GM19467 (cell line): ENCODE measurements around the gene USP28.
A peak's percentile ranks its signal among the peaks of the same experiment; 100 is the strongest.
"Not testable (repeated sequence)": the region's sequence is repeated elsewhere in the genome, so short reads cannot be mapped to it uniquely, and the experiment has no call there.

Experiments
- ATAC-seq: cut with Tn5 transposase; IDR thresholded peaks from one replicate; pipeline ENCODE4 v1.9.1; 2021; ENCODE audit warnings: mild to moderate bottlenecking, moderate library complexity; ENCODE audit not compliant: unreplicated experiment

Gene USP28

DNA sequence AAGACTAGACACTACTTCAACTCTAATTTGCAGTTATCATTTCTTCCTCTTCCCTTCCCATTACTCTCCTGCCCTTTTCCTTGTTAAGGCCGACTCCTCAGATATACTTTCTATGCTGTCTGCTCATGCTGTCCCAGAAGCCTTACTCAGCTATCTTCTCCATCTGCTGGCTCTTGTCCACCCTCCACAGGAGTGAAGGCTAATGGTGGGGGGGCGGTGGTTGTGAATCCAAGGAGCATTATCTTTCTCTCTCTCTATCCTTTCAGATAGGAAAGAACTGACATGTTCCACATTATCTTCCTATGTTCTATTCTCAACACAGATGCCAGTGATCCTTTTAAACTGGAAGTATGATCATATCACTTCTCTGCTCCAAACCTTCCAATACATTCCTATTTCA, 37.4 kb downstream of the USP28 start:
- no peak for ATAC-seq

DNA sequence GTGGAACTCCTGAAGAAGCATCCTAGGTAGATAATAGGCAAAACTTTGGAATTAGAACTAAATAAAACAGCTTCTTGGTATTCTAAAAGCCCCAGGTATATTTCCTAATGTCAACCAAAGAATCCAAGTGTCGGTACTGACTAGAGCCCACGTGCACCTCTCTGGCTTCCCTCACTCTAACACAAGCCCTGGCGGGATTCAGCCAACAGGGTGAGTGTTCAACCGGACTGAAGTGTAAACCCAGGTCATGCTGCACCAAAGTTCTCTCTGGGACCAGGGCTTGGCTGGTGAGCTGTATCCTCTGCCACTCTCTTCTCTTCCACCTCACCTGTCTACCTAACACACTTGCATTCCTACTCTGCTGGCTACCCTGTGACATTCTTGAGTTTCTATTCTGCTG, 40.1 kb downstream of the USP28 start:
- ATAC-seq, result no peak

DNA sequence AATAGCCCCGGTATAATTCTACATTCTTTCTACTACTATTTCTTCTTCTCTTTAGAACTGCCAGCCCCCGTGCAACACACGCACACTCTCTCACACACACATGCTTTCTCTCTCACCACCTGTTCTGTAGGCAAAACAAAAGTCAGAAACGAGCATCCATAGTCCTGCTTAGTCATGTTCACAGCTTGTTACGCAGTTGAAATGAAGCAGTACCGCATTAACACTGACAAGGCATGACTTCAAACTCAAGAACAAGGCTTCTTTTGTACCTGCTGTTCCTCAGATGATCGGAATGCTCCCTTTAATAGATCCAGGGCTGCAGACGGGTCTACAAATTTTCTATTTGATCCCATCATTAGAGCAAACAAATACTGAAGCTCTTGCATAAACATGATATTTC, 42.2 kb downstream of the USP28 start:
- no peak for ATAC-seq

DNA sequence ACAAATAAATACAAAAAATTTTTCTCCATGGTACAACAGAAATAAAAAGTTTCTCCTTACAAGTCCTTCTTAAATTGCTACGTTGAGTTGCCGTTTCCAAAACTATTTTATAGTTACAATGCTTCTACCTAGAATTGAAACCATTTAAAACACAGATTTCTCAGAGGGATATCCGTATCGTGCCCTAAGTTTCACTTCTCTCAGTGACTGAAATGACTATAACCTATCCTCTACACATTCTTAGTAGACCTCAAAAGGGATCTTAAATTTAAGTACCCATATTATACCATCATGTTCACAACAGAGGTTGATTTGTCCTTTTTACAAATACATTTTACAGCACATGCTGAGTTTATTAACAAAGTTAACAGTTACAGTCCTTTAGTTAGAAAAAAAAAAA, 44.1 kb downstream of the USP28 start:
- peak; percentile 85 for ATAC-seq

DNA sequence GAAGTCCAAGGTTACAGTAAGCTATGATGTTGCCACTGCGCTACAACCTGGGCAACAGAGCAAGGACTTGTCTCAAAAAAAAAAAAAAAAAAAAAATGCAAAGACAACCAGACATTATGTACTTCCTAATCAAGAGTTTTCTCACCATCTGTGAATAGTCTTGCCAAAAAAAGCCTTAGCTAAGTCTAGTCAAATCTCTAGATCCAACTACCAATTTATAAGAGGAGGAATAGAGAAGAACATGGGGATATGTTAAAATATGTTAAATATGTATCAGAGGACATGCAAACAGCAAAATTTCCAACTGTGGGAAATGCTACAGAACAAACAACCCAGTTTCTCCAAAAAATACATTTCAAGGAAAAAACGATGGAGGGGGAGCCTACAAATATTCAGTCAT, 45.6 kb downstream of the USP28 start:
- ATAC-seq, result no peak

DNA sequence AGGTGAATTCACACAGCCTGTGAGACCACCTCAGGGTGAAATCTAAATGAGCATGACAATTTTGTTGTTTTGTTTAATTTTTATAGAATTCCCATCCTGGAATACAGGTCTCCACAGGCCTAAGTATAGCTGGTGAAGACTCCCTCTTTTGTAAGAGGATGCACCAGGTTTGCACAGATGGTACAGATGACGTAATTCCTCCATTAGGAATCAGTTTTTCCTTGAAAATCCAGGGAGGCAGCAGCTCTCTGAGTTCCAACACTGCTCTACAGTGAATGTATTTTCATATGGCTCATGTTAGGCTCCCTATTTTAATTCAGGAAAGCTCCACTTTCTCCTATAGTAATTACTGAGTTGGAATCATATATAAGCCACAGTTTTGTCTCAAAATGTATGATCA, 47.2 kb downstream of the USP28 start:
- no peak for ATAC-seq

DNA sequence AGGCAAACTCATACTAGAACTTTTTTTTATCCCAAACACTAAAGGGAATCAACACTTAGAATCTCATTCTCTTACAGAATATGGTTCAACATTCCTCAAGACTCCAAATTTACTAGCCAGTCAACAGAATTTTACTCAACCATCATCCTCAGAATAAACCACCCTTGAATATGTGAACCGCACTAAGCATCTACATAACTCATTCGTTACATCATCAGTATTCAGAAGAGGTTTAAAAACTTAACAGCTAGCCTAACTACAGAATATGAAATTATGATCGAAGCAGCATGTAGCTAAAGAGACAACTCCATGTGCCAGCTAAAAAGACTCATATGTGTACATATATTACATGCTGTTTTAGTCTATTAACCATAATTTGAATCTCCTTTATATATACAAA, 47.9 kb downstream of the USP28 start:
- no peak for ATAC-seq

DNA sequence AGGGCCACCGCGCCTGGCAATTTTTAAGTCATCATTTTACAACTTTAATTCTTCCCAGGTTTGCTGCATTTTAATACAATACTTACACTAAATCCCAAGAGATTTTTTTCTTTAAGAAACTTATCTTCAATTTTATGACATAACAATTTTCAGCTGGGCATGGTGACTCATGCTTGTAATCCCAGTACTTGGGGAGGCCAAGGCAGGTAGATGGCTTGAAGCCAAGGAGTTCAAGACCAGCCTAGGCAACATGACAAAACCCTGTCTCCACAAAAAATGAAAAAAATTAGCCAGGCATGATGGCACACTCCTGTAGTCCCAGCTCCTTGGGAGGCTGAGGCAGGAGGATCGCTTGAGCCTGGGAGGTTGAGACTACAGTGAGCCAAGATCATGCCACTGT, 56.9 kb downstream of the USP28 start:
- ATAC-seq, result no peak

DNA sequence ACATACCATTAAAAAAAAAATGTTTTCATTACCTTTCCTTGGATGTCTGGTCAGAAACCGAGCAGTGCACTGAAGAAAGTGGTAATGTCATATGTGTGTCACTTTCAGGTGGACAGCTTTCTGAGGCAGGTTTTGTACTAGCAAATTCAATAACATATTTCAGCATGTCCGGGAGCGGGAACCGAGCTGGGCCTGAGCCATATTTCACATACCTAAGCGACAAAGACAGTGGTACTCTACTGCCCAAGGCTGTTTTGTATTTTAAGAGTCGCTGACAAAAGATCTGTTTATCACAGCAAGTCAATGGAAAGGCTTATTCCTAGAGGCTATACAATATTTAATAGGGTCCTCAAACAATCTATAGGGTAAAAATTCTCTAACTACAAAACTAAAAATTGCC, 57.7 kb downstream of the USP28 start:
- no peak for ATAC-seq

DNA sequence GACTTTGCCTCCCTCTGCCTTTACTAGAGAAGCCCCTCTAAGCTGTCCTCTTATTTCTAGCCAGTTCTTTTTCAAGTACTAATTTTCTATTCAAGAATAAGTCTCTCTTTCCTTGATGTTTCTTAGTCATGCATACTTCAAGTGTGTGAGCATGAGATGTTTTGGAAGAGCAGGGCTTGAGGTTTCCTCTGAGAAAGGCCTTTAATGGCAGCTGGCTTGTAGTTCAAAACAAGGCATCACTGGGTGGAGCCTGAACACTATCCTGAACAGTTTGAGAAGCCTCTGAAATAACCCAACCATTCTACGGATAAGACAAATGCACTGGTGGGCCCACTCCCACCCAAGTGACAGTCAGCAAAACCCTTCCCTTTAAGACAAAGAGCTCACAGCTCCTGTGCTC, 58.2 kb downstream of the USP28 start:
- no peak for ATAC-seq

DNA sequence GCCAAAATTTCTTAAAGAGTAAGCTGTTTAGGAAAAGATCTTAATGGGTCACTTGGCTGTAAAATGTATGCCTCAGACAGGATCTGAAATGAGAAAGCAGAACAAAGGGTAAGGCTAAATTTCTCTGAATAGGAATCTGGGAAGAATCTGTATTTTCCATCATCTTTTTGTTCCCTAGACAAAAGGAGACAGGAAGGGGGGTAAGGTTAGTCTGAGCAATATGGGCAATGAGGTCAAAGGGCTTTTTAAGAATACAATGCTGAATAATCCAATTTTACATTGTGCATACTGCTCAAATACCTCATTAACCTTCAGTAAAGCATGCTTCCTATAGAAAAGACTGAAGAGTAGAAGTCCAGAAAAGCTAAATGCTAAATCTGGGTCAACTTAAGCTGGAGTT, 61.2 kb downstream of the USP28 start:
- no peak for ATAC-seq

DNA sequence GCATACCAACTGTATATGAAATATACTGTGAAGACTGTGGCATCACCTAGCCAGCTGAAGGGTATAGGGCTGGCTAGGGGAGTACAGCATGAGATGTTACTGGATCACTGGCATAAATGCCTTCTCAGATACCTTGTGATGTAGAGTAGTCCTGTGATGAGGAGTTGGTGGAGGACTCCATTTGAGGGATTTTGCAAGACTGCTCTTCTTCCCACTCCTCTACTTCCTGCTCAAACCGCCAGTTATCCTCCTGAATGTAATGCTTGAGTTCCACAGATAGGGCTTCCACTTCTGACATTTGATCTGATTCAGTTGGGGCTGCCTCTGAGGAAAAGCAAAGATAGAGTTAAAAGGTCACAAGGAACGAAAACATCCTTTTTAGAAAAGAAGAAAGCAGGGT, 66.4 kb downstream of the USP28 start:
- ATAC-seq, result no peak

DNA sequence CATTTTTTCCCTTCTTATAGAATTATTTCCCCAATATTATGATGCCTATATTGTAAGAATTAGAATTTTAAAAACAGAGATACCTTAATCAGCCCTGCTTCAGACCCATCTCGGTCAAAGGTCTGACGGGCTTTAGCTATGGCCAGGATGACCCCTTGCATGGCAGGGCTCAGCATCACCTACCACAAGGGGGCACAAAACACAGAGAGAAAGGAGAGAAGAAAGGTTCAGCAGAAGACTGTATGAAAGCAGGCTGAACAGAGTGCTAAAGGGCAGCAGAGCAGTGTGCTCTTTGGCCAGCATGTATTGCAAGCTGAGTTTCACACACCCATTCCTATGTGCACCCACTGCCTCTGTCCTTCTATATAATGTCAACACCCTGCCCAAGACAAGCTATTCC, 69.0 kb downstream of the USP28 start:
- no peak for ATAC-seq

DNA sequence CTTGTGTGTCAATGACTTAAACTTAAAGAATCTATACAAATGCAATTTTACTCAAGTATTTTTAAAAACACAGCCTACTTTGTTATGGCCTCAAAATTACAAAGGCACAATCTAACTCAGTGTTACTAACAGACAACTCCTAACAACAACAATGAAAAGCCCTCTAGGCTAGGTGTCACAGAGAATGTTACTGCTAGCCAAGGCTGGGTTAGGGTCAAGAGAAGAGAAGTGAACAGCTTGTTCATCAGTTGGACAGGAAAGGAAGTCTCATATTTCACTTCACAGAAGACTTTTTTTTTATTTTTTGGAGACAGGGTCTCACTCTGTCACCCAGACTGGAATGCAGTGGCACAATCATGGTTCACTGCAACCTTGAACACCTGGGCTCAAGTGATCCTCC, 69.7 kb downstream of the USP28 start:
- no peak for ATAC-seq

DNA sequence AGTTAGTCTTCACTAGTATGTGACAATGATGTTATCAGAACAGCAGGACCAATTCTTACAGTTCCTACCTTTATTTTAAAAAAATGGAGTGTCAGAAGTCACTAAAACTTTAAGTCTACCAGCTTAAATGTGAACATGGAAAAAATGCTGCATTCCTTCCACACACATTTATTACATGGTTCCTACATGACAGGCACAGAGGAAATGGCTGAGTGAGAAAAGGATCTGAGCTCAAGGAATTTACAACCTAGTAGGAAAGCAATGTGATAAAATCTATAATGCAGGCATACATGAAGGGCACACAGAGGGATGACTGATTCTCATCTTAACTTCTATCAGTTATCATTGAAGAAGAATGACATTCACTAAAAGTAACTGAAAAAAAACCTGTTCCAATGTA, 72.8 kb downstream of the USP28 start:
- ATAC-seq, result no peak

DNA sequence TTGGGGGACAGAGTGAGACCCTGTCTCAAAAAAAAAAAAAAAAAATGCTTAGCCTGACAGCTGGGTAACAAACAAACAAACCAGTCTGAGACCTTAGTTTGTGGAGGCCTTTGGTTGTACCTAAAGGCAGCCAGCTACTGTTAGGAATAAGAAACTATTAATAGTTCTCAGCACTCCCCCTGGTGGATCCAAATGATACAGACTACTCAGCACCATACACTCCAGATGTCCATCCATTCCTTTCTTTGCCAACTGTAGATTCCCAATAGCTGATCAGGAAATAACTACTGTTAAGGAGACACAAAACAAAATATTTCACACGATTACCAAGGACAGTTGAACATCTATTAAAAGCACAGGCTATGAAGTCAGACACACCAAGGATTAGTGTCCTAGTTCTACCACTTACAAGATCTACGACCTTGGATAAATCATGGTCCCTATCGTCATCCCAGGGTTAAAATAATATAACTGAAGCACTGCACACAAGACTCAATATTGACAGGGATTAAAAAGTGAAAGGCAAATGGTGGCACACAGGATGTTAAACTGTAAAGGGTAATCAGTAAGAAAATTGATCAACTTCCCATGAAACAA, 78.6 kb downstream of the USP28 start:
- ATAC-seq, result no peak

DNA sequence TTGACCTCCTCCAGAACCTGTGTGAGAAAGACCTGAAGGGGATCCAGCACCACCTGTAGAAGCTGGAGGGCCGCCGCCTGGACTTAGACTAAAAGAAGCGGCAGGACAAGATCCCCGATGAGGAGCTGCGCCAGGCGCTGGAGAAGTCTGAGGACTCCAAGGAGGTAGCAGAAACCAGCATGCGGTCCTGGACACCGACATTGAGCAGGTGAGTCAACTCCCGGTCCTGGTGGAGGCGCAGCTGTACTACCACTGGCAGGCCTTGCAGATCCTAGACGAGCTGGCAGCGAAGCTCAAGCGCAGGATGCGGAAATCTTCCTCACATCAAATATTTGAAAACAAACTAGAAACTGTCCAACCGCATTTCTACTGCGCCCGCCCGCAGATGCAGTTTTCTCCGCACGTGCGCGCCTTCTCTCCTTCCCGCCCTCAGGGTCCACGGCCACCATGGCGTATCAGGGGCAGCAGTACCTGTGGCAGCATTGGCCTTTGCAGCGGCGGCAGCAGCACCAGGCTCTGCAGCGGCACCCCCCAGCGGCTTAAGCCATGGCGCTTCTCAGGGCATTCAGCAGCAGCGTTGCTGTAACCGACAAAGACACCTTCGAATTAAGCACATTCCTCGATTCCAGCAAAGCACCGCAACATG, 85.6 kb downstream of the USP28 start:
- no peak for ATAC-seq

DNA sequence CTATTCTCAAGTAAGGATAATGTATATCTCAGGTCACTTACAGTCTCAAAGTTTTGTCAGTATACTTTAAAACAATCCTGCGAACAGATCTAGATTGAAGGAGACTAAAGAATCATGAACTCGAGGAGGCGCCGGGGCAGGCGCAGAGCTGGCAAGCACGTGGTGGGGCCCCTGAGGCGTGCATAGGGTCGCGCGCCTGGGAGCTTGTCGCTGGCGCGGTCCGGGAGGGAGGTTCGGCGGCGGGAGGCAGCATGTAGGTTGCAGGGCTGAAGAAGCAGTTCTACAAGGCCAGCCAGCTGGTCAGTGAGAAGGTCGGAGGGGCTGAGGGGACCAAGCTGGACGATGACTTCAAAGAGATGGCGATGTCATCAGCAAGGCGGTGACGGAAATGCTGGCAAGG, 86.4 kb downstream of the USP28 start:
- not testable (repeated sequence) for ATAC-seq

DNA sequence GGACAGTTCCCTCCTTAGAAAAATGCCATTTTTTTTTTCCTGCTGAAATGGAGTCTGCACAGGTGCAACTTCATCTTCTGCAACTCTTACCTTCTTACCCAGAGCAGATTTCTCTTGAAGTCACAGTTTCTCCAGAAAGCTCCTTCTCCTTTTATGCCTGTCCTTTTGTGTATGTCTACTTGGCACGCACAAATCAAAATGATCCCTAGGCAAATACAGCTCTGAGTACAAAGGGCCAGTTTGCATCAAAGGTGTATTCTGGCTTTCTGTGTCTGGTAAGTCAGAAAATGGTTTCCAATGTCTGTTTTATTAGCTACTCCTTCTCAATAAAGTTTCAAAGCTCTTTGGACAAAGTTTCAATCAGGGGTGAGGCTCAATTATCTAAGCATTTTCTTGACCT, 93.2 kb downstream of the USP28 start:
- no peak for ATAC-seq

DNA sequence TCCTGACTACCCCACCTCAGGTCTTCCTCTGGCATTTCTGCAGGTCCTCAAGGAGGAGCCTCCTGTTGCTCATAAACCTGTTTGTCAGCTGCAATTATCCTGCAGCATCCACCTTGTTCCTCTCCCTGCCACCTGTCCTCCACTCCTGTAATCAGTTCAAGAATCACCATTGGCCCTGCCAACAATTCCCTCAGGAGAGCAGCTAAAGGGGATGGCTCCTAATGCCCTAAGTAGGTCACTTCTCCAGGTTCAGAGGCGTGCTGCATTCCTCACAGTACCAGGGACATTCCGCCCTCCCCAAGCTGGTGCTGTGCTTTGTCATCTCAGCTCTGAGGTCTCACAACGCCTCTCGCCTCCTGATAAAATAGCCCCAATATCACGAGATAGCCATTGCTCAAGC, 93.7 kb downstream of the USP28 start:
- no peak for ATAC-seq

DNA sequence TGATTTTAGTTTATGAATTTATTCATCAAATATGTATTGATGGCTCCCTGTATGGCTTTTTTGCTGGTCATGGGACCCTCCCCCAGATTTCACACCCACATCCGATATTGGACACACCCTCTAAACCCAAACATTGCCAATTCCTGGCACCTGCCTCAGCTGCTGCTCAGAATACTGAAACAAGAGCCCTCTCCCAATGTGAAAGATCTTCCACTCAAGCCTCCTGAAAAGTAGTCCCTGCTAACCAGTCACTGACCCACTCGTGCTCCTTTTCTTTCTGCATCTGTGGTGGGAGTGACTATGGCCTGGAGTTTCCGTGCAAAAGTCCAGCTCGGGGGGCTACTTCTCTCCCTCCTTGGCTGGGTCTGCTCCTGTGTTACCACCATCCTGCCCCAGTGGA, 95.9 kb downstream of the USP28 start, which contains the start of gene CLDN25:
CLDN25 (plus strand) TSS at position 301 of the 400 bp plus-strand sequence; CDS start at position 301, 0 bp downstream.
- ATAC-seq, result no peak

DNA sequence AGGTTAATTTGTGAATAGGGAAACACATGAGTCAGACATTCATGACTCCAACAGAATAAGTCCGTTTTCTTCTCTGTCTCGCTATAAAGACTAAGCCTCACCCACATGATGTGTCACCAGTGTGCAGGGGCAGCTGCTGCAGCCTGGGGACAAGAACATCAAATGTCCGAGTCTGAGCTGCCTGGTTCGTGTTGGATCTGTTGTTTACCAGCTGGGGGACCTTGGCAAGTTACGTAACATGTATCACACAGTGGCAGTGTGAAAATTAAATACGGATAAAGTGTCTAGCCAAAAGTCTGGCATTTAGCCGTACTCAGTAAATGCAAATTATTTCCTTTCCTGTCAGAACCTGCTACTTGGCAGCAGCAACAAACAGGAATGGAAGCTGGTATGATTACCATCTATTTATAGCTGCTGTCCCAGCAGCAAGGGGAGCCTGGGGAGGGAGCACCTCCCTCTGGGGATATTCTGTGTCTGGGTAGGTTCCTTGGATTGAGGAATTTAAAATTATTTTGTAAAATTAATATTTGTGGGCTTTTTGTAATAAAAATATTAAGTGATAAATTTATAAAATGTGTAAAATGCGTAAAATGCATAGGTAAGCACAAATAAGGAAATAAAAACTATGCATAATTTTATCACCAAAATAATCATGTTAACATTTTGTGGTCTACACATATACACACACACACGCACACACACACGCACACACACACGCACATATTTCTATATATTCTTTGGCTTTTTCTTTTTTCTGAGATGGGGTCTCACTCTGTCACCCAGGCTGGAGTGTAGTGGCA, 97.1 kb downstream of the USP28 start:
- ATAC-seq, result no peak
